Sigmoid colon (tissue), 4 donors: ENCODE results near the gene LAMC3.

Source experiments
- EP300 ChIP-seq, 4 donors: sonication (generic); formaldehyde crosslinking; IDR thresholded peaks; one replicate each; pipeline ENCODE4 v1.6.1; 2017; ENCODE audit warnings: antibody characterized with exemption in 4 of 4
- POLR2A ChIP-seq, 2 donors: fragments of 450-650 bp; IDR thresholded peaks; one replicate each; pipeline ENCODE4 v1.6.1; 2016; ENCODE audit warnings: antibody characterized with exemption in 2 of 2, mild to moderate bottlenecking in 2 of 2, moderate library complexity in 2 of 2
- TF ChIP-seq, protein P1 (sequence below), 4 experiments: fragments of 450-650 bp in 3 of 4; fragments of 200-600 bp in 1 of 4; IDR thresholded peaks; one replicate each; pipeline ENCODE4 v1.5.1; 2016 to 2019; ENCODE audit warnings: antibody characterized with exemption in 4 of 4, mild to moderate bottlenecking in 3 of 4, moderate library complexity in 2 of 4

DNA sequence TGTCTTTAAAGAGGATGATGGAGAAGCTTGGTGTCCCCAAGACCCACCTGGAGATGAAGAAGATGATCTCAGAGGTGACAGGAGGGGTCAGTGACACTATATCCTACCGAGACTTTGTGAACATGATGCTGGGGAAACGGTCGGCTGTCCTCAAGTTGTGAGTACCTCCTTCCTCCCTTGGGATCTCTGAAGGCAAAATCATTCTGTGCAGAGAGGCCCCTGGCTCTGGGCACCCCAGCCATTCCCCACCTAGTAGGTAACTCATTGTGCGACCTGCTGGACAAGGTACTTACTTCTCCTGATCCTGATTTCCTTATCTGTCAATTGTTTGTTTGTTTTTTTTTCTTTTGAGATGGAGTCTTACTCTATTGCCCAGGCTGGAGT lies 108.8 kb downstream of the LAMC3 start:
- TF ChIP-seq EP300 (IDR thresholded peaks at IDR 0.05) (no peak), POLR2A (IDR thresholded peaks at IDR 0.05) (no peak)
- TF ChIP-seq, protein P1, sequence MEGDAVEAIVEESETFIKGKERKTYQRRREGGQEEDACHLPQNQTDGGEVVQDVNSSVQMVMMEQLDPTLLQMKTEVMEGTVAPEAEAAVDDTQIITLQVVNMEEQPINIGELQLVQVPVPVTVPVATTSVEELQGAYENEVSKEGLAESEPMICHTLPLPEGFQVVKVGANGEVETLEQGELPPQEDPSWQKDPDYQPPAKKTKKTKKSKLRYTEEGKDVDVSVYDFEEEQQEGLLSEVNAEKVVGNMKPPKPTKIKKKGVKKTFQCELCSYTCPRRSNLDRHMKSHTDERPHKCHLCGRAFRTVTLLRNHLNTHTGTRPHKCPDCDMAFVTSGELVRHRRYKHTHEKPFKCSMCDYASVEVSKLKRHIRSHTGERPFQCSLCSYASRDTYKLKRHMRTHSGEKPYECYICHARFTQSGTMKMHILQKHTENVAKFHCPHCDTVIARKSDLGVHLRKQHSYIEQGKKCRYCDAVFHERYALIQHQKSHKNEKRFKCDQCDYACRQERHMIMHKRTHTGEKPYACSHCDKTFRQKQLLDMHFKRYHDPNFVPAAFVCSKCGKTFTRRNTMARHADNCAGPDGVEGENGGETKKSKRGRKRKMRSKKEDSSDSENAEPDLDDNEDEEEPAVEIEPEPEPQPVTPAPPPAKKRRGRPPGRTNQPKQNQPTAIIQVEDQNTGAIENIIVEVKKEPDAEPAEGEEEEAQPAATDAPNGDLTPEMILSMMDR (IDR thresholded peaks at IDR 0.05): no peak
